Fibroblast of lung (primary cell): ENCODE results near the gene HOXD11.

Source experiments
- EZH2 ChIP-seq: IDR thresholded peaks from 2 replicates; pipeline ENCODE4 v1.5.1; 2012; ENCODE audit warnings: low read length, control low read depth, mild to moderate bottlenecking; ENCODE audit errors: missing control alignments
- TF ChIP-seq, protein P1 (sequence below), 2 donors: IDR thresholded peaks in 1 of 2; conservative IDR thresholded peaks in 1 of 2; 1 replicate in 1 of 2; 2 replicates in 1 of 2; pipeline ENCODE4 v1.5.1; 2011 to 2012; ENCODE audit warnings: low read length in 2 of 2, control low read depth in 1 of 2, inconsistent platforms in 1 of 2, low read depth in 1 of 2, mild to moderate bottlenecking in 1 of 2

- TF ChIP-seq, protein P1, sequence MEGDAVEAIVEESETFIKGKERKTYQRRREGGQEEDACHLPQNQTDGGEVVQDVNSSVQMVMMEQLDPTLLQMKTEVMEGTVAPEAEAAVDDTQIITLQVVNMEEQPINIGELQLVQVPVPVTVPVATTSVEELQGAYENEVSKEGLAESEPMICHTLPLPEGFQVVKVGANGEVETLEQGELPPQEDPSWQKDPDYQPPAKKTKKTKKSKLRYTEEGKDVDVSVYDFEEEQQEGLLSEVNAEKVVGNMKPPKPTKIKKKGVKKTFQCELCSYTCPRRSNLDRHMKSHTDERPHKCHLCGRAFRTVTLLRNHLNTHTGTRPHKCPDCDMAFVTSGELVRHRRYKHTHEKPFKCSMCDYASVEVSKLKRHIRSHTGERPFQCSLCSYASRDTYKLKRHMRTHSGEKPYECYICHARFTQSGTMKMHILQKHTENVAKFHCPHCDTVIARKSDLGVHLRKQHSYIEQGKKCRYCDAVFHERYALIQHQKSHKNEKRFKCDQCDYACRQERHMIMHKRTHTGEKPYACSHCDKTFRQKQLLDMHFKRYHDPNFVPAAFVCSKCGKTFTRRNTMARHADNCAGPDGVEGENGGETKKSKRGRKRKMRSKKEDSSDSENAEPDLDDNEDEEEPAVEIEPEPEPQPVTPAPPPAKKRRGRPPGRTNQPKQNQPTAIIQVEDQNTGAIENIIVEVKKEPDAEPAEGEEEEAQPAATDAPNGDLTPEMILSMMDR (conservative IDR thresholded peaks at IDR 0.05 in 1 of 2, IDR thresholded peaks at IDR 0.05 in 1 of 2; ENCODE audit: low read depth in 1 of 2, low read length in 2 of 2): no peak
- TF ChIP-seq EZH2: no peak
Measured at GRCh38 chr2:176099159-176099727, 7.8 kb upstream of the HOXD11 start.
